Measurements from ENCODE around the gene ATOH8. TPM values are rescaled to one million over a fixed set of nuclear protein-coding genes. Genes with fewer than 3 reads are reported as not detected.
A peak's percentile ranks its signal among the peaks of the same experiment; 100 is the strongest.

Gene ATOH8
- total RNA-seq, 1 donor from 2014 or later, result 0.52 TPM

DNA sequence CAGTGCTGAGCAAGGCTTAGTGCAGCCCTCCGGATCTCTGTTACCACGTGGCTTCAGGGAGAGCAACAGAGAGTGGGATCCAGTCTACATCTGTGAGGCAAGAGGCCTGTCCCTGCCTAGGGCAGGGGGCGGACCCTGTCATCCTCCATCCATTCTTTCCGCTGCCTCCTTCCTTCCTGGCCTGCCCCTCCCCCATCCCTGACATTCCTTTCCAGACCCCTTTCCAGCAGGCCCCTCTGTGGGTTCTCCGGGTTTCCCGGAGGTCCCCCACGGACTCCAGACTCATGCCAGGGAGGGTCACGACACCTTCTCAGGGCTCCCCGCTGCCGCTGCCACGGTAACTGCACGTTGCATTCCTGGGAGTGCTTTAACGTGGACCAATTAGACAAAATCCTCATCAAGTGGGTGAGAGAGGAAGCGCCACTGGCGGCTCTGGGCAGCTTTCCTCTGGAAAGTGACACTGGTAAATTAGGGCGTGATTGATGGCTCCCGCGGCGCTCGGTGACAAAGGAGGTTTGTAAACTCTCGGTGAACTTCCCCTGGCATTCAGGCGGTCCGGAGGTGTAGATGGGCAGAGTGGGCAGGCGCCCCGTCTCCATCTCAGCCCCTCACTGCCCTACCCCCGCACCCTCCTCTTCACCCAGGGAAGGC lies 11.4 kb downstream of the ATOH8 start:
- H3K4me3 ChIP-seq (ENCODE audit: low read depth, low read length), result no peak overlapping the region
- TF ChIP-seq, protein P1, sequence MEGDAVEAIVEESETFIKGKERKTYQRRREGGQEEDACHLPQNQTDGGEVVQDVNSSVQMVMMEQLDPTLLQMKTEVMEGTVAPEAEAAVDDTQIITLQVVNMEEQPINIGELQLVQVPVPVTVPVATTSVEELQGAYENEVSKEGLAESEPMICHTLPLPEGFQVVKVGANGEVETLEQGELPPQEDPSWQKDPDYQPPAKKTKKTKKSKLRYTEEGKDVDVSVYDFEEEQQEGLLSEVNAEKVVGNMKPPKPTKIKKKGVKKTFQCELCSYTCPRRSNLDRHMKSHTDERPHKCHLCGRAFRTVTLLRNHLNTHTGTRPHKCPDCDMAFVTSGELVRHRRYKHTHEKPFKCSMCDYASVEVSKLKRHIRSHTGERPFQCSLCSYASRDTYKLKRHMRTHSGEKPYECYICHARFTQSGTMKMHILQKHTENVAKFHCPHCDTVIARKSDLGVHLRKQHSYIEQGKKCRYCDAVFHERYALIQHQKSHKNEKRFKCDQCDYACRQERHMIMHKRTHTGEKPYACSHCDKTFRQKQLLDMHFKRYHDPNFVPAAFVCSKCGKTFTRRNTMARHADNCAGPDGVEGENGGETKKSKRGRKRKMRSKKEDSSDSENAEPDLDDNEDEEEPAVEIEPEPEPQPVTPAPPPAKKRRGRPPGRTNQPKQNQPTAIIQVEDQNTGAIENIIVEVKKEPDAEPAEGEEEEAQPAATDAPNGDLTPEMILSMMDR (conservative IDR thresholded peaks at IDR 0.05; ENCODE audit: low read depth, low read length), result no peak
- no peak for DNase-seq (ENCODE audit: low read depth)

DNA sequence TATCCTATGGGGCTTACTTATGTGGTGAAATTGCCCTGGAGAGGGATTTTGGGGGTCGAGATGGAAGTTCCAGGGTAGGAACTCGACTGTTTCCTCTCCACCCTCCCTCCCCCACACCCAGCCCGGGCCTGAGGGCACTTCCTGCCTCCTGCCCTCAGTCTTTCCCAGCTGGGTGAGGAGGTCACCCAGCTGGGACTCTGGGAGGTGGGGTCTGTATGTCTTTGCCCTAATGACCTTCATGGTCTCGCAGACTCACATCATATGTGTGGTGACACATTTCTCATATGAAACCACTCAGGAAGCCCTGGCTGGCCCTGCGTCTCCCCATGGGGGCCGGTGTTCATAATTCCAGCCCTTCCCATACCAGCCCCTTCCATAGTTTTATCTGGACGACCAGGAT lies 12.4 kb downstream of the ATOH8 start:
- no peak overlapping the region for H3K4me3 ChIP-seq (ENCODE audit: low read depth, low read length)
- no peak for DNase-seq (ENCODE audit: low read depth)
- TF ChIP-seq, protein P1 (conservative IDR thresholded peaks at IDR 0.05; ENCODE audit: low read depth, low read length), result no peak

DNA sequence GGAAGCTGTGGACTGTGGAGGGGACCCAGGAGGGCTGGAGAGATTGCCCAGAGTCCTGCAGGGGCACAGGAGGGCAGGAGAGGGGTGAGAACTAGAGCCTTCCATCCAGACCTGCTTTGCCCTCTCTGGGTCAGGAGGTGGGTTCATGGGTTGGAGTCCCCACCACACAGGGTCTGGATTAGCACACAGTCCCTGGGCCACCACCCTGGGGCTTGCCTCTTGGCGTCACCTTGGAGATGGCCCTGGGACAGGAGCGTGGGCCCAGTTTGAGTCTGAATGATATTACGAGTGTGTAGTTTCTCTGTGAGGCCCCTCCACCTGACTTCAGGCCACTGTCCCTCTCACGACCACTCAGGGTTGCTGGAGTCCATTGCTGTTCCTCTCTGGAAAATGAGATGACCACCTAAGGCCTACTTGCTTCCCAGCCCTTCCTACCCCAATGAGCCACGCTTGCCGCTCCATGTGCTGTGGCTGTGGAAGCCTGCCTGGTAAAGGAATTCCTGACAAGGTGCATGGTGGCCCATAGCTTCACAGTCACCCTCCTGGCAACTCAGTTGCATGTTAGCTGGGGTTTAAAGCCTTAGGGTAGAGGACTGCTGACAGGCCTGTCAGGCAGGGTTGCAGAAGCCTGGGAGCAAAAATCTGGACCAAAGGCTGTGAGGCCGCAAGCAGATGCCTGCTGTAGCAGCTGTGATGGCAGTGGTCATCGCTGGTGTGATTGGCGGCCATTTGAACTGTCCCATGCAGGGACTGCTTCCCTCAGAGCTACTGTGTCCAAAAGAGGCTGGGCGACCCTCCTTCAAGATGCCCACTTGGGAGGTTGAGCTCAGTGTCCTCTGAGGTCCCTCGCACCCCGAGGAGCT lies 14.2 kb downstream of the ATOH8 start:
- H3K4me3 ChIP-seq (ENCODE audit: low read depth, low read length), result no peak overlapping the region
- TF ChIP-seq, protein P1 (conservative IDR thresholded peaks at IDR 0.05; ENCODE audit: low read depth, low read length), result no peak
- DNase-seq (ENCODE audit: low read depth), result no peak

DNA sequence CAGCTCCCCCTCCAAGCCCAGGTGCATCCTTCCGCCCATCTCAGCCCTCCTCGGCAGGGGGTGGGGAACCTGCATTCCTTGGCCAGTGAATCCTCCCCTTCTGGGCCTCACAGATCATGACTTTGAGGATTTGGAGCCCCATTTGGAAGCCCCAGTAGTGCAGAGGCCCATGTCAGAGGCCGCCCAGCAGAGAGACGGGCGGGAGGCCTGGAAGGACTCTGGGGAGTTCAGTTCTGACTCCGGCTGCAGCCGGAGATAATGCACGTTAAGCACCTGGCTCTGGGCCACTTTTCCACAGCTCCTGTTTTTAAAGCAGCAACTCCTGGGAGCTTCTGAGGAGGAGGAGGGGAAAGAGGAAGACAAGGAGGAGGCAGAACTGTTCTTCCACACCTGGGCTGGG lies 14.9 kb downstream of the ATOH8 start:
- DNase-seq (ENCODE audit: low read depth), result no peak
- TF ChIP-seq, protein P1 (conservative IDR thresholded peaks at IDR 0.05; ENCODE audit: low read depth, low read length), result no peak
- no peak overlapping the region for H3K4me3 ChIP-seq (ENCODE audit: low read depth, low read length)

DNA sequence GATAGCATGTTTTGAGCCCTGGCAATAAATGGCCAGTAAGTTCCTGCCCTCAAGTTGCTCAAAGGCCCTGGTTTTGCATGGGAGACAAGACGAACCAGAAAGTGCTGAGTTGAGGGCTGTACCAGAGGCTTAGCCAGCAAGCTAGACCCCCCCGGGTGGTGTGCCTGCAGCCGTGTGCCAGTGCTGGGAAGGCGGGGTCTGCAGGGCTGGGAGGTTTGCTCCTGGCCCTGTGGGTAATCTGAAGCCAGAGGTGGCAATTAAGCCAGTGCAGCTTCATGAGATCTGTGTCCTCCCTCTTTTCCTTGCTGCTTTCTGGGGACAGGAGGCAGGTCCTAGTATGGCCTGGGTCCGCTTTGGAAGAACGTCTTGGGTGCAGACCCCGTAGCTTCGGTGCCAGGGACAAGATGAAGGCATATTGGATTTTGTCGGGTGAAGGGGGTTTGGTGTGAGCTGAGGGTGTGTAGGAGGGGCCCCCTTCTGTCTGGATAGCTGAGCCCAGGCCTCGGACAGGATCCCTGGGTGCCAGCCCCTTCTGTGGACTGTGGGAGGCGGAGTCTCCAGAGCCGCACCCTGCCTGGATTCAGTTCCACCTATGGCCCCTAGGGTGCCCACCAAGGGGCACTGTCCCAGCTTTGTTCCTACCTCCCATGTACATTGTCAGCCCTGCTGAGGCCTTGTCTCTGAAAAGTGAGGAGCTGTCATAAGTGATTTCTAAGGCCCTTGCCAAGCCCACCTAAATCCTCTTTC lies 15.6 kb downstream of the ATOH8 start:
- no peak overlapping the region for H3K4me3 ChIP-seq (ENCODE audit: low read depth, low read length)
- TF ChIP-seq, protein P1 (conservative IDR thresholded peaks at IDR 0.05; ENCODE audit: low read depth, low read length), result peak; percentile 30
- no peak for DNase-seq (ENCODE audit: low read depth)

DNA sequence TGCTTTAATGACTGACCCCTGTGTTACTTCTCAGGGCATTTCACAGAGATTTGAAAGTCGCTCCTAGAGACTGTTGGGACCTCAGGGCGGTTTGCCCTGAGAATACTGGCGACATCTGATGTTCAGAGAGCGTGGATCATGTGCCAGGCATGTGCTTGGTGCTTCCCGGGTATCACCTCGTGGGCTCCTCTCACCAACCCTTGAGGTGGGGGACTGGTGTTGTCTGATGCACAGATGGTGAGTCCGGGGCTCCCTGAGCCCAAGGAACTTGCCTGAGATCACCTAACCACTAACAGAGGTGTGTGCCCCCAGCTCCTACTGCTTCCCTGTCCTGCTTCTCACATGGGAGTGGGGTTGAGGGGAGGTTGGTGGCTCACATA lies 16.2 kb downstream of the ATOH8 start:
- TF ChIP-seq, protein P1 (conservative IDR thresholded peaks at IDR 0.05; ENCODE audit: low read depth, low read length), result no peak
- no peak for DNase-seq (ENCODE audit: low read depth)

More for the DNA sequence above, 16.2 kb downstream of the ATOH8 start:
- no peak overlapping the region for H3K4me3 ChIP-seq (ENCODE audit: low read depth, low read length)

Data from epithelial cell of proximal tubule (primary cell).